Keratinocyte (primary cell): ENCODE data around the gene PPM1A. TPM values are rescaled to one million over a fixed set of nuclear protein-coding genes. Genes with fewer than 3 reads are reported as not detected.

Source experiments
- DNase-seq: peaks from one replicate; pipeline ENCODE4 v3.0.0-alpha.2; 2011; ENCODE audit warnings: low read depth, missing footprints, low spot score
- FAIRE-seq: peaks from 2 replicates; lab custom pipeline; 2011; peaks lifted over from hg19 to GRCh38; lab: Jason Lieb, UNC
- H2AFZ ChIP-seq: 2 replicates; pipeline ENCODE4 v1.6.0; 2012; ENCODE audit warnings: low read length, control low read depth, inconsistent platforms; ENCODE audit not compliant: control insufficient read depth
- H3K27ac ChIP-seq: 2 replicates; pipeline ENCODE4 v1.5.1; 2011; ENCODE audit warnings: low read length; ENCODE audit not compliant: control insufficient read depth, insufficient read depth
- H3K27me3 ChIP-seq: 3 replicates; pipeline ENCODE4 v1.6.0; 2011; ENCODE audit warnings: low read length; ENCODE audit not compliant: control insufficient read depth, insufficient read depth; ENCODE audit errors: extremely low read depth
- H3K36me3 ChIP-seq, 2 experiments: 2 replicates in 1 of 2; 3 replicates in 1 of 2; pipeline ENCODE4 v1.5.1; 2011; ENCODE audit warnings: low read length in 2 of 2, mild to moderate bottlenecking in 1 of 2; ENCODE audit not compliant: control insufficient read depth in 2 of 2, insufficient read depth in 2 of 2; ENCODE audit errors: extremely low read depth in 1 of 2
- H3K4me1 ChIP-seq: 3 replicates; pipeline ENCODE4 v1.5.1; 2011; ENCODE audit warnings: low read length; ENCODE audit not compliant: control insufficient read depth, insufficient read depth; ENCODE audit errors: extremely low read depth
- H3K4me2 ChIP-seq: 3 replicates; pipeline ENCODE4 v1.6.0; 2011; ENCODE audit warnings: low read depth, low read length; ENCODE audit not compliant: control insufficient read depth, insufficient read depth; ENCODE audit errors: extremely low read depth
- H3K4me3 ChIP-seq, 3 experiments: fragments of 200-600 bp in 1 of 3; sonication (generic) in 1 of 3; 2 replicates in 2 of 3; 3 replicates in 1 of 3; pipeline ENCODE4 v1.5.1; 2011 to 2016; ENCODE audit warnings: low read length in 3 of 3, mild to moderate bottlenecking in 3 of 3, control low read depth in 2 of 3, inconsistent platforms in 1 of 3, low read depth in 1 of 3, mixed read lengths in 1 of 3, mixed run types in 1 of 3, moderate library complexity in 1 of 3; ENCODE audit not compliant: control insufficient read depth in 2 of 3, insufficient read depth in 2 of 3; ENCODE audit errors: extremely low read depth in 1 of 3
- H3K79me2 ChIP-seq: 2 replicates; pipeline ENCODE4 v1.6.0; 2012; ENCODE audit warnings: low read length; ENCODE audit not compliant: control insufficient read depth, insufficient read depth
- H3K9ac ChIP-seq: 3 replicates; pipeline ENCODE4 v1.6.0; 2011; ENCODE audit warnings: low read length; ENCODE audit not compliant: control insufficient read depth, insufficient read depth; ENCODE audit errors: extremely low read depth
- H3K9me1 ChIP-seq: 3 replicates; pipeline ENCODE4 v1.6.0; 2011; ENCODE audit warnings: low read length; ENCODE audit not compliant: control insufficient read depth, insufficient read depth; ENCODE audit errors: extremely low read depth
- H3K9me3 ChIP-seq: 2 replicates; pipeline ENCODE4 v1.5.1; 2012; ENCODE audit warnings: low read depth, low read length; ENCODE audit not compliant: control insufficient read depth
- H4K20me1 ChIP-seq: 3 replicates; pipeline ENCODE4 v1.6.0; 2011; ENCODE audit warnings: low read length; ENCODE audit not compliant: control insufficient read depth, insufficient read depth; ENCODE audit errors: extremely low read depth
- CTCF ChIP-seq, 3 experiments: IDR thresholded peaks in 1 of 3; conservative IDR thresholded peaks in 1 of 3; optimal IDR thresholded peaks in 1 of 3; 2 replicates in 2 of 3; 3 replicates in 1 of 3; pipeline versions ENCODE3 to v1.5.1; 2011; ENCODE audit warnings: low read length in 3 of 3, mild to moderate bottlenecking in 3 of 3, moderate library complexity in 2 of 3, control low read depth in 1 of 3, inconsistent platforms in 1 of 3; ENCODE audit not compliant: insufficient read depth in 2 of 3; ENCODE audit errors: extremely low read depth in 1 of 3
- EZH2 ChIP-seq: IDR thresholded peaks from one replicate; pipeline ENCODE4 v1.6.1; 2012; ENCODE audit warnings: inconsistent platforms, mild to moderate bottlenecking, low read length, moderate library complexity
- dilution Hi-C: fragments of 300-500 bp; cut with MboI; formaldehyde crosslinking; loops from one replicate; pipeline ENCODE4 v1.7.0; 2020; ENCODE audit warnings: low sequenced_read_pairs; ENCODE audit not compliant: extremely low pct_ligation_motif_present
- polyA plus RNA-seq, 5 experiments: library from polyadenylated mRNA; depleted of rRNA in 3 of 5; stranded (reverse) in 3 of 5; stranded (forward) in 1 of 5; unstranded in 1 of 5; fragments of >200 nt; gene quantifications; 1 replicate in 1 of 5; 2 replicates in 3 of 5; 3 replicates in 1 of 5; pipeline versions ENCODE4 v1.2.1 to v1.2.3, GENCODE V29; 2011 to 2012; ENCODE audit warnings: missing spikeins in 2 of 5, low read depth in 1 of 5, low replicate concordance in 1 of 5

Gene PPM1A
- polyA plus RNA-seq, 1 donor (not counting 4 experiments of a cell fraction or from before 2014, with no cell fraction given), result 44.5 TPM

- FAIRE-seq, result no peak
- Histone ChIP-seq H3K4me1 (no peaks in the 10 kb centered on the region), H3K36me3 (no peaks in the 10 kb centered on the region), H3K4me2 (no peak overlapping the region), H3K9me3 (no peaks in the 10 kb centered on the region), H3K4me3 (no peak overlapping the region), H4K20me1 (no peaks in the 10 kb centered on the region), H2AFZ (no peak overlapping the region), H3K9me1 (no peaks in the 10 kb centered on the region), H3K79me2 (no peaks in the 10 kb centered on the region), H3K27me3 (peaks cover 7% of the 10 kb centered on the region), H3K27ac (no peak overlapping the region), H3K9ac (no peak overlapping the region)
- no peak for TF ChIP-seq EZH2
- TF ChIP-seq CTCF (optimal IDR thresholded peaks at IDR 0.05 in 1 of 3, IDR thresholded peaks at IDR 0.05 in 1 of 3, conservative IDR thresholded peaks at IDR 0.05 in 1 of 3; ENCODE audit: extremely low read depth in 1 of 3, insufficient read depth in 2 of 3, low read length in 3 of 3), result no peak
- no peak for DNase-seq
- dilution Hi-C loops, result no loop called here
These were observed 34.5 kb upstream of the PPM1A start for GRCh38 chr14:60214415-60215126.

GRCh38 chr14:60215127-60215444 lies 33.9 kb upstream of the PPM1A start:
- no peaks in the 10 kb centered on the region for H3K4me1 ChIP-seq
- H3K4me3 ChIP-seq, result no peak overlapping the region
- no peaks in the 10 kb centered on the region for H4K20me1 ChIP-seq
- H3K79me2 ChIP-seq, result no peaks in the 10 kb centered on the region
- DNase-seq (no peak), FAIRE-seq (no peak)
- peaks cover 7% of the 10 kb centered on the region for H3K27me3 ChIP-seq
- H3K36me3 ChIP-seq, result no peaks in the 10 kb centered on the region
- H2AFZ ChIP-seq, result no peak overlapping the region
- TF ChIP-seq CTCF (optimal IDR thresholded peaks at IDR 0.05 in 1 of 3, IDR thresholded peaks at IDR 0.05 in 1 of 3, conservative IDR thresholded peaks at IDR 0.05 in 1 of 3; ENCODE audit: extremely low read depth in 1 of 3, insufficient read depth in 2 of 3, low read length in 3 of 3) (no peak), EZH2 (no peak)
- H3K9ac ChIP-seq, result no peak overlapping the region
- H3K4me2 ChIP-seq, result no peak overlapping the region
- no peaks in the 10 kb centered on the region for H3K9me3 ChIP-seq
- H3K9me1 ChIP-seq, result no peaks in the 10 kb centered on the region
- no peak overlapping the region for H3K27ac ChIP-seq
- dilution Hi-C loops, result no loop called here
